Suprapubic skin (tissue), 3 donors: ENCODE measurements around the gene HLA-DOB.

Experiments
- POLR2A ChIP-seq, 2 donors: fragments of 450-650 bp; IDR thresholded peaks; one replicate each; pipeline ENCODE4 v1.6.1; 2017; ENCODE audit warnings: antibody characterized with exemption in 2 of 2, mild to moderate bottlenecking in 2 of 2, moderate library complexity in 2 of 2
- TF ChIP-seq, protein P1 (sequence below), 2 donors: fragments of 200-600 bp in 1 of 2; fragments of 450-650 bp in 1 of 2; sonication (generic) in 1 of 2; IDR thresholded peaks; one replicate each; pipeline ENCODE4 v1.5.1; 2016 to 2019; ENCODE audit warnings: antibody characterized with exemption in 2 of 2, mild to moderate bottlenecking in 1 of 2, moderate library complexity in 1 of 2

GRCh38 chr6:32830017-32830416 lies 13.2 kb upstream of the HLA-DOB start:
- TF ChIP-seq POLR2A (IDR thresholded peaks at IDR 0.05) = no peak
- TF ChIP-seq, protein P1, sequence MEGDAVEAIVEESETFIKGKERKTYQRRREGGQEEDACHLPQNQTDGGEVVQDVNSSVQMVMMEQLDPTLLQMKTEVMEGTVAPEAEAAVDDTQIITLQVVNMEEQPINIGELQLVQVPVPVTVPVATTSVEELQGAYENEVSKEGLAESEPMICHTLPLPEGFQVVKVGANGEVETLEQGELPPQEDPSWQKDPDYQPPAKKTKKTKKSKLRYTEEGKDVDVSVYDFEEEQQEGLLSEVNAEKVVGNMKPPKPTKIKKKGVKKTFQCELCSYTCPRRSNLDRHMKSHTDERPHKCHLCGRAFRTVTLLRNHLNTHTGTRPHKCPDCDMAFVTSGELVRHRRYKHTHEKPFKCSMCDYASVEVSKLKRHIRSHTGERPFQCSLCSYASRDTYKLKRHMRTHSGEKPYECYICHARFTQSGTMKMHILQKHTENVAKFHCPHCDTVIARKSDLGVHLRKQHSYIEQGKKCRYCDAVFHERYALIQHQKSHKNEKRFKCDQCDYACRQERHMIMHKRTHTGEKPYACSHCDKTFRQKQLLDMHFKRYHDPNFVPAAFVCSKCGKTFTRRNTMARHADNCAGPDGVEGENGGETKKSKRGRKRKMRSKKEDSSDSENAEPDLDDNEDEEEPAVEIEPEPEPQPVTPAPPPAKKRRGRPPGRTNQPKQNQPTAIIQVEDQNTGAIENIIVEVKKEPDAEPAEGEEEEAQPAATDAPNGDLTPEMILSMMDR (IDR thresholded peaks at IDR 0.05) = no peak
